ENCODE results near the gene FAHD1.

FAHD1 gene

GRCh38 chr16:1845985-1846384 is 19.0 kb downstream of the FAHD1 start:
- Histone ChIP-seq H3K36me3 (ENCODE audit: control insufficient read depth, insufficient read depth, low read length) (no peaks in the 10 kb centered on the region), H3K9ac (ENCODE audit: low read length) (no peak overlapping the region), H3K27me3 (ENCODE audit: control insufficient read depth, insufficient read depth, low read length) (no peaks in the 10 kb centered on the region), H3K4me3 (ENCODE audit: low read length) (no peak overlapping the region), H3K4me1 (ENCODE audit: control insufficient read depth, insufficient read depth, low read length) (no peaks in the 10 kb centered on the region), H3K27ac (ENCODE audit: low read depth, low read length) (no peak overlapping the region)

DNA sequence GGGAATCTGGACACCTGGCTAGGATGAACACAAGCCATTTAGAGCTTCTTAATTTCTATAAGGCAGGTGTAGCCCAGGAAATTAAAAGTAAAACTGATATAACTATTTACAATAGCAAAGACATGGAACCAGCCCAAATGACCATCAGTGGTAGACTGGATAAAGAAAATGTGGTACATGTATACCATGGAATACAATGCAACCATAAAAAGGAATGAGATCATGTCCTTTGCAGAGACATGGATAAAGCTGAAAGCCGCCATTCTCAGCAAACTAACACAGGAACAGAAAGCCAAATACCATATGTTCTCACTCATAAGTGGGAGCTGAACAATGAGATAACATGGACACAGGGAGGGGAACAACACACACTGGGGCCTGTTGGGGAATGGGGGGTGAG is 19.4 kb downstream of the FAHD1 start:
- no peaks in the 10 kb centered on the region for H3K36me3 ChIP-seq (ENCODE audit: control insufficient read depth, insufficient read depth, low read length)
- H3K4me1 ChIP-seq (ENCODE audit: control insufficient read depth, insufficient read depth, low read length) = no peaks in the 10 kb centered on the region
- no peak overlapping the region for H3K9ac ChIP-seq (ENCODE audit: low read length)
- no peak overlapping the region for H3K4me3 ChIP-seq (ENCODE audit: low read length)
- no peak overlapping the region for H3K27ac ChIP-seq (ENCODE audit: low read depth, low read length)
- no peaks in the 10 kb centered on the region for H3K27me3 ChIP-seq (ENCODE audit: control insufficient read depth, insufficient read depth, low read length)

- Histone ChIP-seq H3K27me3 (ENCODE audit: control insufficient read depth, insufficient read depth, low read length) (no peaks in the 10 kb centered on the region), H3K4me3 (ENCODE audit: low read length) (no peak overlapping the region), H3K9ac (ENCODE audit: low read length) (no peak overlapping the region), H3K27ac (ENCODE audit: low read depth, low read length) (no peak overlapping the region), H3K36me3 (ENCODE audit: control insufficient read depth, insufficient read depth, low read length) (no peaks in the 10 kb centered on the region), H3K4me1 (ENCODE audit: control insufficient read depth, insufficient read depth, low read length) (no peaks in the 10 kb centered on the region)
Observed at GRCh38 chr16:1850981-1851380, 24.0 kb downstream of the FAHD1 start.

- Histone ChIP-seq H3K27ac (ENCODE audit: low read depth, low read length) (no peak overlapping the region), H3K9ac (ENCODE audit: low read length) (no peak overlapping the region), H3K27me3 (ENCODE audit: control insufficient read depth, insufficient read depth, low read length) (no peaks in the 10 kb centered on the region), H3K36me3 (ENCODE audit: control insufficient read depth, insufficient read depth, low read length) (no peaks in the 10 kb centered on the region), H3K4me1 (ENCODE audit: control insufficient read depth, insufficient read depth, low read length) (no peaks in the 10 kb centered on the region), H3K4me3 (ENCODE audit: low read length) (no peak overlapping the region)
Observed at GRCh38 chr16:1851793-1852192, 24.8 kb downstream of the FAHD1 start.

- Histone ChIP-seq H3K9ac (ENCODE audit: low read length) (no peak overlapping the region), H3K27me3 (ENCODE audit: control insufficient read depth, insufficient read depth, low read length) (peaks cover 7% of the 10 kb centered on the region), H3K27ac (ENCODE audit: low read depth, low read length) (no peak overlapping the region), H3K36me3 (ENCODE audit: control insufficient read depth, insufficient read depth, low read length) (no peaks in the 10 kb centered on the region), H3K4me1 (ENCODE audit: control insufficient read depth, insufficient read depth, low read length) (no peaks in the 10 kb centered on the region), H3K4me3 (ENCODE audit: low read length) (no peak overlapping the region)
Observed at GRCh38 chr16:1857433-1858097, 30.6 kb downstream of the FAHD1 start.

- Histone ChIP-seq H3K27ac (ENCODE audit: low read depth, low read length) (no peak overlapping the region), H3K4me1 (ENCODE audit: control insufficient read depth, insufficient read depth, low read length) (no peaks in the 10 kb centered on the region), H3K36me3 (ENCODE audit: control insufficient read depth, insufficient read depth, low read length) (no peaks in the 10 kb centered on the region), H3K4me3 (ENCODE audit: low read length) (no peak overlapping the region), H3K9ac (ENCODE audit: low read length) (no peak overlapping the region), H3K27me3 (ENCODE audit: control insufficient read depth, insufficient read depth, low read length) (peaks cover 7% of the 10 kb centered on the region)
Observed at GRCh38 chr16:1858189-1858865, 31.3 kb downstream of the FAHD1 start.

GRCh38 chr16:1859650-1860049 is 32.6 kb downstream of the FAHD1 start:
- Histone ChIP-seq H3K27ac (ENCODE audit: low read depth, low read length) (no peak overlapping the region), H3K4me1 (ENCODE audit: control insufficient read depth, insufficient read depth, low read length) (no peaks in the 10 kb centered on the region), H3K36me3 (ENCODE audit: control insufficient read depth, insufficient read depth, low read length) (no peaks in the 10 kb centered on the region), H3K27me3 (ENCODE audit: control insufficient read depth, insufficient read depth, low read length) (peaks cover 7% of the 10 kb centered on the region), H3K9ac (ENCODE audit: low read length) (no peak overlapping the region), H3K4me3 (ENCODE audit: low read length) (no peak overlapping the region)

GRCh38 chr16:1861730-1862129 is 34.7 kb downstream of the FAHD1 start:
- Histone ChIP-seq H3K4me3 (ENCODE audit: low read length) (no peak overlapping the region), H3K27me3 (ENCODE audit: control insufficient read depth, insufficient read depth, low read length) (peaks cover 7% of the 10 kb centered on the region), H3K4me1 (ENCODE audit: control insufficient read depth, insufficient read depth, low read length) (no peaks in the 10 kb centered on the region), H3K36me3 (ENCODE audit: control insufficient read depth, insufficient read depth, low read length) (no peaks in the 10 kb centered on the region), H3K9ac (ENCODE audit: low read length) (no peak overlapping the region), H3K27ac (ENCODE audit: low read depth, low read length) (no peak overlapping the region)

DNA sequence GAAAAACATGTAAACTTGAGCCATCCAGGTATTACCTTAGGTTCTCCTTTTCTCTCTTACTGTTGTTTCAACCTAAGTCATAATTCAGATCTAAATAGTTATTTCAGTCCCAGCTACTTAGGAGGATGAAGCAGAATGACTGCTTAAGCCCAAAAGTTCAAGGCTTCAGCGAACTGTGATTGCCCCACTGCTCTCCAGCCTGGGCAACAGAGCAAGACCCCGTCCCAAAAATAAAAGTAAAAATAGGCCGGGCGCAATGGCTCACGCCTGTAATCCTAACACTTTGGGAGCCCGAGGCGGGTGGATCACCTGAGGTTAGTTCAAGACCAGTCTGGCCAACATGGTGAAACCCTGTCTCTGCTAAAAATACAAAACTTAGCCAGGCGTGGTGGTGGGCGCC is 35.4 kb downstream of the FAHD1 start:
- Histone ChIP-seq H3K9ac (ENCODE audit: low read length) (no peak overlapping the region), H3K27ac (ENCODE audit: low read depth, low read length) (no peak overlapping the region), H3K36me3 (ENCODE audit: control insufficient read depth, insufficient read depth, low read length) (no peaks in the 10 kb centered on the region), H3K4me3 (ENCODE audit: low read length) (no peak overlapping the region), H3K4me1 (ENCODE audit: control insufficient read depth, insufficient read depth, low read length) (no peaks in the 10 kb centered on the region), H3K27me3 (ENCODE audit: control insufficient read depth, insufficient read depth, low read length) (peaks cover 7% of the 10 kb centered on the region)

GRCh38 chr16:1863681-1864460 is 36.9 kb downstream of the FAHD1 start:
- H3K27me3 ChIP-seq (ENCODE audit: control insufficient read depth, insufficient read depth, low read length) = peaks cover 3% of the 10 kb centered on the region
- no peak overlapping the region for H3K9ac ChIP-seq (ENCODE audit: low read length)
- no peak overlapping the region for H3K4me3 ChIP-seq (ENCODE audit: low read length)
- H3K27ac ChIP-seq (ENCODE audit: low read depth, low read length) = no peak overlapping the region
- no peaks in the 10 kb centered on the region for H3K36me3 ChIP-seq (ENCODE audit: control insufficient read depth, insufficient read depth, low read length)
- no peaks in the 10 kb centered on the region for H3K4me1 ChIP-seq (ENCODE audit: control insufficient read depth, insufficient read depth, low read length)

DNA sequence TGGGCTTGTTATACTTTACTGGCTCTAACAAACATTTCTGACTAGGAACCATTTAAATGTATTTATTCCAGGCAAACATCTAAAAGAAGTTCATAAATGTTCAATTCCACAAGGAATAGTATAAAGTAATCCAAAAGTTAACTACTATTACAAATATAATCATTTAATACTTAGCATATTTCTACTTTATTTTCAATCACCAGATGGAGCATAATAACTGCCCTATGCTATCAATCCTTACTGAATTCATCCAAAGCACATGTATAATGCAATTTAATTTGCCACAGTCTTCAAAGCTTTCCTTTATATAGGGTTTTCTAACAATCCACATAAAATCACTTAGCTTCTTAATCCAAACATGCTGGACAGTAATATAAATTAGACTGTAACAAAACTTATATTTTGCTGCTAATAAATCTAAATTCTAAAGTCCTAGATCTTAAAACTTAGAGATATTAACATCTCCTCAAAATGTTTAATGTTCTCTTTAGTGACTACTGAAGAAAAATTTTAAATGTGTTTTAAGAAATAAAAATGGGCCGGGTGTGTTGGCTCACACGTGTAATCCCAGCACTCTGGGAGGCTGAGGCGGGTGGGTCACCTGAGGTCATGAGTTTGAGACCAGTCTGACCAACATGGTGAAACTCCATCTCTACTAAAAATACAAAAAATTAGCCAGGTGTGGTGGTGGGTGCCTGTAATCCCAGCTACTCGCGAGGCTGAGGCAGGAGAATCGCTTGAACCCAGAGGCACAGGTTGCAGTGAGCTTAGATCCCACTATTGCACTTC is 39.1 kb downstream of the FAHD1 start:
- no peaks in the 10 kb centered on the region for H3K4me1 ChIP-seq (ENCODE audit: control insufficient read depth, insufficient read depth, low read length)
- H3K27me3 ChIP-seq (ENCODE audit: control insufficient read depth, insufficient read depth, low read length) = peaks cover 3% of the 10 kb centered on the region
- no peak overlapping the region for H3K4me3 ChIP-seq (ENCODE audit: low read length)
- H3K36me3 ChIP-seq (ENCODE audit: control insufficient read depth, insufficient read depth, low read length) = no peaks in the 10 kb centered on the region
- H3K27ac ChIP-seq (ENCODE audit: low read depth, low read length) = no peak overlapping the region
- H3K9ac ChIP-seq (ENCODE audit: low read length) = no peak overlapping the region

Data from rectal smooth muscle tissue (tissue), 1 donor.